ENCODE data around the gene TNNT3.

Gene TNNT3

DNA sequence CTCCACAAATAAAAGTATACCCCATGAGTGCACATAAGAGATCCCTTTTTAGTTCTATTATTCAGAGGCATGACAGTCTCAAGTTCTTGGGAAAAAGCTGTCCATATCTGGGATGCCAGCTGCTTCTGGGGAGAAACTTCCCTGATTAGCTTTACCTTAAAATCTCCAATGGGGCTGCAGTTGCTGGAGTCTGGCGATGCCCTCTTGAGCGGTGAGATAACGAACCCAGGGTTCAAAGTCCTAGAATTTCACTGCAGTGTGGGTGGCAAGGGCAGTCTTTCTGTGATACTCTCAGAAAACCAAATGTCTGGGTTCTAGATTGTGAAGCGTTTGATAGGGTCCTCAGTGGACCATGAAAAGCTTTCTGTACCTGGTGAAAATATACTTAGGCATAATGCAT lies 20.4 kb upstream of the TNNT3 start:
- FAIRE-seq, result no peak

DNA sequence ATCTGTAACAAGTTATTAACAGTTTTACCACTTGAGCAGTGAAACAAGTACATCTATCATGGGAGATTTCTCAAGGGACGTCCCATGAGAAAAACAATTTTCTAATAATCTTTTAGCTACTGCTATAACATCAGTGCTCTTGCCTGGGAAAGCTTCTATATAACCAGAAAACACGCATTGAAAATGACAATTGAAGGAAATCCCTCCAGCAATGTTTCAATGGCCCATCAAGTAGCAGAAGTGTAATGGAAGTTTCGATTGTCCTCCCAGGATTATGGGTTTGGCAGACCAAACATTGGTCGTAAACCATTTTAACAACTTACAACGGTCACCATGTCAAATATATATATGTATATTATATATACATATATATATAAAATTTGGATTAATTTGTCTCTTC lies 19.8 kb upstream of the TNNT3 start:
- no peak for FAIRE-seq

DNA sequence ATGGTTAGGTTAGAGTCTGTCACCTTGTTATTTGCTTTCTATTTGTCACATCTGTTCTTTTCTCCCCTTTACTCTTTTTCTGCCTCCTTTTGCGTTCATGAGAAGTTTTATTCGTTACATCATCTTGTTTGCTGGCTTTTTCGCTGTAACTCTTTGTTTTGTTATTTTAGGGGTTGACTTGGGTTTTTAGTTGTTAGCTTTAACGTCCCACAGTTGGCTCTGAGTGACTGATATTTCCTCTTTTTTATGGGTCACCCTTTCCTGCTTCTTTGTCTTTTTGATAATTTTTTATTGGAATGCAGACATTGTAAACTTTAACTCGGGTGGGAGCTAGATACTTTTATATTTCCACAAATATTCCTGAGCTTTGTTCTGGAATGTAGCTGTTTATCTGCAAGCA lies 13.3 kb upstream of the TNNT3 start:
- no peak for FAIRE-seq

DNA sequence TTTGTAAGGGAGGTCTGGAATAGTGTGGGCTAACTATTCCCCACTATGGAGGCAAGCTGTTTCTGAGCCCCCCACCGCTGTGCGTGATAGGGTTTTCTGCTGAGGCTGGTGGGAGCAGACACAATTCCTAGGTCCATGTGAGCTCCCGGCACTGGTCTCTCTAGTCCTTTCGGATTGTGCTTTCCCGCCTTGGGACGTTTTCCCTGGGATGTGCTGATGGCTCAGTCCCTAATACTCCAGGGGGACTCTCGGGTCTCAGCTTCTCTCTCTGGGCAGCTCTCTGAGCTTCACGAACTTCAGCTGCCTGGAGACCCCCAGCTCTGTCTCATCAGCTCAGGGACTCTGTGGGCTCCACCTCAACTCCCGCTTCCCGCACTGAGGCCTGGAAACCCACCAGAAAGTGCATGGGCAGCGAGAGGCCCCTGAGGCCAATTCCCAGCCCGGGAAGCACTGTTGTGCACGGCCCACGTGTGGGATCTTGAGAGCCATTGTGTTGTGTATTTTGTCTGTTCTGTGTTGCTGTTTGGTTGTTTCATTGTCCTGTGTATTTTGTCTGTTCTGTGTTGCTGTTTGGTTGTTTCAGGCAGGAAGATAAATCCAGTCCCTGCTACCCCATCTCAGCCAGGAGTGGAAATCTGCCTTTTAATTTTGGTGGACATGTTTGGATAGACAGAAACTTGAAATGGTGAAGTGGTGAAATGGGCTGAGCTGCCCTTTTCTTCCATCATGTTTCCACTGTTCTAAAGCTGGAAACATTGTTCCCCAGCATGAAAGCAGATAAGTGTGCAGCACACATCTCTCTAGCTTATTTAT lies 12.7 kb upstream of the TNNT3 start:
- no peak for FAIRE-seq

DNA sequence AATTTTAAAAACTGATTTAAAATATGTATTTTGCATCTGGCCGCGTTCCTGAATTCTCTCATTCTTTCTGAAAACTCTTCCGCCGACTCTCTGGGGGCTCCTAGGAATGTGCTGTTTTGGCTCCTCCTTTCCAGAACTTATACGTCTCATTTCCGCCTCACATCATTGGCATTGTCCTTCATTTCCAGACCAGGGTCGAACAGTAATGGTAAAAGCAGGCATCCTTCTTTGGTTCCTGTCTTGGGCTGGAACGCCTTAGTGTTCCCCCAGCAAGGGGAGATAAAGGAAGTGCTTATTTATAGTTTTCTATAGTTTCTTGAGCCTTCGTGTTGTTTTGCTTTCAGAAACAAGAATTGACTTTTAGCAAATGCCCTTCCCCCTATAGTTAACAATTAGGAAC lies 10.9 kb upstream of the TNNT3 start:
- no peak for FAIRE-seq

DNA sequence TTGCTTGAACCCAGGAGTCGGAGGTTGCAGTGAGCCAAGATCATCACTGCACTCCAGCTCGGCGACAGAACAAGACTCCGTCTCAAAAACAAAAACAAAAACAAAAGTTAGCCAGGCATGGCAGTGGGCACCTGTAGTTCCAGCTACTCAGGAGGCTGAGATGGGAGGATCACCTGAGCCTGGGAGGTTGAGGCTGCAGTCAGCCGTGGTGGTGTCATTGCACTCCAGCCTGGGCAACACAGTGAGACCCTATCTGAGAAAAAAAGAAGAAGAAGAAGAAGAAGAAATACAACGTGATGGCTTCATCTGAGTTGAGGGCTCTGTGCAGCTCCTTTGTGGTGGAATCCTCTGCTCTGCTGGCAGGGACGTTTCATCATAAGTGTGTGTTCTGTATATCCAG lies 10.0 kb upstream of the TNNT3 start:
- FAIRE-seq, result no peak

DNA sequence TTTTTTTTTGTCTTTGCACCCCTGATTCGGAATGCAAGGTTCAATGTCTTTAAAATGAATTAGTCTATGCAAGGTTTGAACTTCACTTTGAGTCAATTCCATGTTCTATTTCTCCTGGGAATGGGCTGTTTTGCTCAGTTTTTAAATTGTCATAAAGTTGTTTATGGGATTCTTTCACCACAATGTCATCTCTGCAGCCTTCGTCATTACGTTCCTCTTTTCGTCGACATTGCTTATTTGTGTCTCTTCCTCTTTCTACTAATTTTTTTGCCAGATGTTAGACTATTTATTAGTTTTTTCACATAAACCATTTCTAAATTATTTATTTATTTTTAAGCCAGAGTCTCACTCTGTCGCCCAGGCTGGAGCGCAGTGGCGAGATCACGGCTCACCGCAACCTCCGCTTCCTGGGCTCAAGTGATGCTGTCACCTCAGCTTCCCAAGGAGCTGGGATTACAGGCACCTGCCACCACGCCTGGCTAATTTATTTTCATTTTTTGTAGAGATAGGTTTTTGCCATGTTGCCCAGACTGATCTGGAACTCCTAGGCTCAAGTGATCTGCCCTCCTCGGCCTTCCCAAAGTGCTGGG lies 7.1 kb upstream of the TNNT3 start:
- FAIRE-seq, result no peak

DNA sequence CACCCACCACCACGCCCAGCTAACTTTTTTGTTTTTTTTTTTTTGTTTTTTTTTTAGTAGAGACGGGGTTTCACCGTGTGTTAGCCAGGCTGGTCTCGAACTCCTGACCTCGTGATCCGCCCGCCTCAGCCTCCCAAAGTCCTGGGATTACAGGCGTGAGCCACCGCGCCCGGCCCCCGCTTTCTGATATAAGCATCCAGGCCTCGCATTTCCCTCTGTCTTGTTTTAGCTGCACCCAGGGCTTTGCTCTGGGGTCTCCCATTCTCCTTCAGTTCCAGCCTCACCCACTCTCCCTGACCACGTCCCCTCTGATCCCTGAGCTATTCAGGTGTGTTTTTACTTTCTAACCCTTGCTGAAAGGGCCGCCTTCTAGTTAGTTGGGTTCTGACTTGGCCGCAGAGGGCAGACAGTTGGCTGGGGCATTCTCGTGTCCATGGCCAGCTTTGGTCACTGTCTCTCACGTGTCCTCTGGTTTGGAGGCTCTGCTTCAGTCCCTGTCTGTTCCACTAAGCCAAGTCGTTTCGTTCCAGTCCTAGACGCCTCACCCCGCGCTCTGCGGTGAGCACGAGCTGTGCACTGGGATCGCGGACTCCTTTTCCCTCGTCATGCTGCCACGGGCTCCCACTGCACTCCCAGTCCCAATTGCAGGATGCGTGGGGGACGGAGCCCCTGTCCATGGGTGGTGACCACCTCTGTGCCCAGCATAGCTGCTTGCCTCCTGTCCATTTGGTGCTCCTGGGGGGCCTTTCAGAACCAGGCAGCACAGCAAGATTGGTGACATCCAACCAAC lies 6.0 kb upstream of the TNNT3 start:
- FAIRE-seq, result no peak

DNA sequence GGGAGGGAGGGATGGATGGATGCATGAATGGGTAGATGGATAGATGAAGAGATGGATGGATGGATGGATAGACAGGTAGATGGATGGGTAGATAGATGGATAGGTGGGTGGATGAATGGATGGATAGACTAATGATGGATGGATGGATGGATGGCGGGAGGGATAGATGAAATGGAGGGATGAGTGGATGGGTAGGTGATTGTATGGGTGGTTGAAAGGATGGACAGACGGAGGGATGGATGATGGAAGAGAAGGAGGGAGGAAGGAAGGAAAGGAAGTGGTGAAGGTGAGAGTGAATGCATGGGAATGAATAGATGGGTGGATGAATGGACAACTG lies 3.7 kb upstream of the TNNT3 start:
- no peak for FAIRE-seq

DNA sequence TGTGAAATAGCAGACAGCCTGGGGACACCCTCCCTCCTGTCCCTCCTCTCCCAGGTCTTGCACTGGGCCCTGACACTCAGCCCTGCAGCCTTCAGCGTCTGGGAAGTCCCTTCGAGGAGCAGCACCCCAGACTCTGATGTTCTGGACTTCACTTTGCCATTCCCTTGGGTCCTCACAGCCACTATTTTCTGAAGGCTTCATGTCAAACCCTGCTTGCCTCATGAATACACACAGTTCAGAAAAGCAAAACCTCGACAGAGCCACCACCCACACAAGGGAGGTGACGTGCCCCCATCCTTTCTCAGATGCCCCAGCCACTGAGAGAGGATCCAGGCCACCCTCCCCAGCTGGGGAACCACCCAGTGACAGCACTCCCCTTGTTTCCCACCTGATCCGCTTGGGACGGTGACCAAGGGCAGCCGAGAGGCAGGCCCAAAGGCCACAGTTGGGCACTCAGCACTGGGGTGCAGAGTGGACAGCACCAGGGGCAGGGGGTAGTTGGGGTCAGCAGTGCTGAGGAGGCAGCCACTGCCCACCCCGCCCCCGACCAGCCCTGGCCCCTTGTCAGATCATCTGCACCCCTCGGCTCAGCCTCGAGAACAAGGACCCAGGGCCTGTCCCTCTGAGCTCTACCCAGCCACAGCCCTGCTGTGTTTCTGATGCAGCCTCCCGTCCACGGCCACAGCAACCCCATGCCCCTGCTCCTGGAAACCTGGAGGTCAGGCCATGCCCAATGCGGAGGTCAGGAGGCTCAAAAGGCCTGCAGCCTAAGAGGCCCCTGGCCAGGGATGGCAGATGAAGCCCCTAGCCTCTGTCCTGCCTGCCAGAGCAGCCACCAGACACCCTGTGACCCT lies 3.1 kb upstream of the TNNT3 start:
- no peak for FAIRE-seq

DNA sequence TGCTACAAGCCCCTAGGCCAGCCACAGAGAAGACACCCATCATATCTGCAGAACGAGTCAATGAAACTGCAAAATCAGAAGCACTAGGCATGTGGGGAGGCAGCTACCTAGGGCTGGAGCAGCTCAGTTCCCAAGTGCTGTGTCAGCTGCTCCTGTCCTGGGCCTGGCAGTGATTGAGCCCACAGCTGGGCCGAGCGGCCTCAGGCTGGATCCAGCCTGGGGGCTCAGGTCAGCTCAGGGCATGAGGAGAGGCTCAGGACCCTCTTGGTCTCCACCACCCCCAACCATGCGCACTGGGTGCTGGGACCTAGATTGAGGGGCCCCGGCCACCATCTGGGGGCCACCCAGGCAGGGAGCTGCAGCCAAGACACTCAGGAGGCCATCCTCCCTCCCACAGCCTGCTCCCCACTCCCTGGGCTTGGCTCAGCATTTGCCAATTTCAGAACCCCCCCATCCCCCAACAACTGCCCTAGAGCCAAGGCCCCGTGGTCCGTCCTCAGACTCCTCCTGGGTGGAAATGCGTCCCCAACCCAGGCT lies 2.4 kb upstream of the TNNT3 start:
- no peak for FAIRE-seq

DNA sequence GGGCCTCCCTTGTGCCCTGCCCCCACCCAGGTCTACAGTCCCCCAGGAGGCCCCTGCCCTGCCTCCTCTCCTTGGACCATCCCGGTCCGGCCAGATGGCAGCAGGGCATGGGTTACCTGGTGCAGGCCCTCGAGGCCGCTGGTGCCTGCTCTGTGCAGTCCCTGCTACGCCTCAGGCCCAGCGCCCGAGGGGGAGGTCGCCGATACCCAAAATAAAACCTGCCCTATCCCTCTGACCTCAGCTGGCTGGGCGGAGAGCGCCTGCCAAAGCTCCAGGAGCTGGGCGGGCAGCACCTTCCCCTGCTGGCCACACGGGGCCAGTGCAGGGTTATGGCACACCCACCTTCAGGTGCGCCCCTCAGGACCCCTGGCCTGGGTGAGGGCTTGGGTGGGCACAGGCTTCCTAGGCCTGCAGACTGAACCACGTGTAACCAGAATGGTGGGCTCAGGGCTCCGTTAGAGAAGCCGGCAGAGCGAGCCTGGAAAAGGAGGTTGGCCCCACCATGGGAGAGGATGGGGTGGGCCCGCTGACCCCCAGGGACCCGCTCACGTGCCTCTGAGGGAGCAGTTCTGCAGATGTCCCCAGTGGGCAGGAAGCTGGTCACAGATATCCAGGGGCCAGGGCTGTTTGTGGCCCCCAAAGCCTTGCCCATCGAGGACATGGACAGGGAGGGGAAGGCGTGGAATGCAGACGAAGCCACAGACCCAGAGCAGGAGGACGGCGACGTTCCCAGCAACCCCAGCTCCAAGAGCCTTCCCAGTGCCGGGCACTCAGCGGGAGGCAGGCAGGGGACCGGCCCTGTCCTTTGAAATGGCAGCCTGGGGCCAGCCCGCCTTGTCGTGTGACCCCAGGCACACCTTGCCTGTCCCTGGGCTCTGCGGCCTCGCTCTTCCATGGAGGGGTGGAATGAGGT lies 1.7 kb upstream of the TNNT3 start:
- FAIRE-seq, result no peak

DNA sequence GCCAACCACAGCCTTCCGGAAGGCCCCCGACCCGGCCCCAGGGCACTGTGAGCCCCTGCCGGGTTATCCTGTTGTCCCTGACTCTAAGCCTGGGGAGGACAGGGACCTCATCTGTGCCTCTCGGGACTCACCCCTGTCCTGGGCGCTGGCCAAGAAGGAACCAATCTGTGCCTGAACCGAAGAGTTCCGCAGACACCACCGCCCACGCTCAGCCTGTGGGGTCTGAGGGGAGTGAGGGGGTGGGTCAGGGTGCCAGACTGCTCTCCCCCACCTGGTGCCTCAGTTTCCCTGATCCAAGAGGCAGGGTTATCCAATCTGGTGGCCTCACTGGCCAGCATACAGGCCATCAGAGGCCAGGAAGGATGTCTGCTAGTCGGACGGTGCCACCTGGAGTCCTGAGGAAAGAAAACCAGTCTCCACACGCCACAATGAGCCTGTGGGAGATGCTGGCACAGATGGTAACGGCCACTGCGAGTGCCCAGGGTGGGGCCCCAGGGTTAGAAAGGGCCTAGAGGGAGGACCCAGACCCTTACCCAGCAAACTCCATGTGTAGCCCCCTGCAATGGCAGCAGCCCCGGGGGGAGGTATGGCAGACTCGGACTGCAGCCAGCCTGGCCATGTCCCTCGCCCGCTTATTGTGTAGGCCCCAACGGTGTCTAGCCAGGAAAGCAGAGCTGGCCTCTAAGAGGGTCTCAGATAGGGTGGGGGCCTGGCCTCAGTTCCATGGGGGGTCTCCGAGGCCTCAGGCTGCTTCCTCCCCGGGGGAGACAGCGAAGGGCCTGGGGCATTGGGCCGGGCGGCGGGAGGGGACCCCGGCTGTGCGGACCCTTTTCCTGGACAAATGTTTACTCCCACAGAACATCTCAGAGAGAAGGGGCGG lies 827 bp upstream of the TNNT3 start:
- FAIRE-seq, result no peak

DNA sequence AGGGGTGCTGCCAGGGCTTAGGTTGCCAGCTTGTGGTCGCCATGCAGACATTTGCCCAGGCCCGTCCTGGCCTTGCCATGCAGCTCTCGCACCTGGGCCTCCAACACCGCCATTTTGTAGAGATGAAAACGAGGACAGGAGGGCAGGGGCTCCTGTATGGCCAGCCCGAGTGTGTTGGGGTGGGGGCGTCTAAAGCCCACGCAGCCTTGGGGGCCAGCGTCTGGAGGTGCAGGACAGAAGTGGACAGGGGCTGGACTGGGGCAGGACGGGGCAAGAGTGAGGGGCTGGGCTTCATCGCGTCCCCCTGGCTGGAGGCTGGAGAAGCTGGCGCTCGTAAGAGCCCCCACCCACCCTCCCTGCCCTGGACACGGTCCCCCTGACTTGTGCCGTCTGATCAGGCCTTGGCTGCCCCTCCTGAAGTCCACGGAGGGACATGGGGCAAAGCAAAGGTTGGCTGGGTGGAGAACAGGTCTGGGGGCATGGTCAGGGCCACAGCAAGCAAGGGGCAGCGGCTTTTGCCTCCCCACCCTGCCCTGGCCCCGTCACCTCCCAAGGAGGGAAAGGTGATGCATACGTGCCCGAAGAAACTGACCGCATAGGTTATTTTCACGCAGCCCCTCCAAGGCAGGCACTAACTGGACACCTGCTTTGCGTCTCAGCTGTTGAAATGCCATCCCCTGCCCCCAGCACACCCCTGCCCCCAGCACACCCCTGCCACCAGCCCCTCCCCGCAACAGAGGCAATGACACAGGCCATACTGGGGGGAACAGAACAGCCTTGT lies 815 bp downstream of the TNNT3 start:
- FAIRE-seq, result no peak

DNA sequence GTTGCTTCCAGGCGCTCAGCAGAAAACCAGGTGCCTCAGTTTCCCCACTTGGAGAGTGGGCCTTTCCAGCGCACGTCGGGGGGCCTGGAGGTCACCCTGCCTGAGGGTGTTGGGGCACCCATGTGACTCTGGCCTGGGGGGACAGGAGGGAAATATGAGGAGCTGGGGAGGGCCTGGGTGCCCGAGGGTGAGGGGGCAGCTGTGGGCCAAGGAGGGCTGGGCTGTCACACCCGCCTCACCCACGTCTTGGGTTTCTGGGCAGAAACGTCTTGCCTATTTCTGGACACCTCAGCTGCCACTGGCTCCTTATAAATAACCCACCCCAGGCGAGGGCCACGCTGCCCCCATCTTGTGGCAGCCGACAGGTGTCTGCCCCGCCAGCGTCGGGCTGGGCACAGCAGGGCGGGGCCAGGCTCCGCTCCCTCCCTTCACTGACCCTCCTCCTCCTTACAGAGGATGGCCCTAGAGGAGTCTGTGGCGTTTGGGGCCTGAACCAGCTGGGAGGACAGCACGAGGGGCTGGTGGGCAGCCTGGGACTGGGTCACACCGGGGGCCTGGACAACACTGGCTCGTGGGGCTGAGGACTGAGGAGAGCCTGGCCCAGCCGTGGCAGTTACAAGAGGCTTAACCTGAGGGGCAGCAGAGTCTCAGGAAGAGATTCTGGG lies 1.5 kb downstream of the TNNT3 start:
- FAIRE-seq, result no peak

DNA sequence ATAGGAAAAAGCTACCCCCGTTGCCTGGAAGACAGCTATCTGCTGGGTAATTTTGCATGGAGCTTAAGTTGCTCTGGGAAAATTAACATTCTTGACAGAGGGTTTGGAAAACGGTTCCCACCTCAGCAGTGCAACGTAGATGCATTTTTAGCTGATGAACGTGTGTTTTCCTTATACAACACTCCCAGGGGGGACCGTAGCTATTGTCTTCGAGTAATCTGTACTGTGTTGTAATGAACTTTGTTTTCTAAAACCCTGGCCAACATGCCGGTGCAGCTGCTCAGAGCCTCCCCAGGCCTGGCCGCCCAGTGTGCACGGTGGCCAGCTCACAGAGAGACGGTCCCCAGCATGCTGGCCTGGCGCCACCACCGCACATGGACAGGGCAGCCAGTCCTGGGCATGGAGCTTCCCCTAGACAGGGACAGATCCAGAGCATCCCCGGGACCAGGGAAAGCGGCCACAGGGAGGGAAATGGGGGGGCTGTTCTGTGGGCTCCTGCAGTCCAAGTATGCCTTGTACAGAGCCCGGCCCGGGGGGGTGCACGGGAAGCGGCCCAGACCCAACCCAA lies 2.2 kb downstream of the TNNT3 start:
- no peak for FAIRE-seq

DNA sequence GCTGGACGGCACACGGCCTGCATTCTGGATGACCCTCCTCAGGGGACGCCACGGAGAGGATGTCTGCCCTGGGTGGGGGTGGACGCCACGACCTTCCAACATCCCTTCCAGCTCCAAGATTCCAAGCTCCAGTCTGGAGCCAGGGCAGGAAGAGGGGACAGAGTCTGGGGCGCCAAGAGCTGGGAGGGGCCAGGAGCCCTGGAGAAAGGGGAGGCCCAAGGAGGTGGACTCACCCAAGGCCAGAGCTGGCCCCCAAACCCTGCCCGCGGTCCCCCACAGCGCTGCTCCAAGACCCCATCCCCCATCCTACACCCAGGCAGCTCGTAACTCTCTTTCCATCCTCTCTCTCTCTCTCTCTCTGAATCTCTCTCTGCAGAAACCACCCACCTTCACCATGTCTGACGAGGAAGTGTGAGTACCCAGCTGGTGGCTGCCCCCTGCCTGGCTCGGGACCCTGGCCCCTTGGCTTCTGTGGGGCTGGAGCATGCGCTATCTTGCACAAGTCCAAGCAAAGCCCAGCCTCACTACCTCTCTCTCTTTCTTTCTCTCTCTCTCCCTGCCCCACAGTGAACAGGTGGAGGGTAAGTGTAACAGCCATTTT lies 3.1 kb downstream of the TNNT3 start:
- FAIRE-seq, result no peak

DNA sequence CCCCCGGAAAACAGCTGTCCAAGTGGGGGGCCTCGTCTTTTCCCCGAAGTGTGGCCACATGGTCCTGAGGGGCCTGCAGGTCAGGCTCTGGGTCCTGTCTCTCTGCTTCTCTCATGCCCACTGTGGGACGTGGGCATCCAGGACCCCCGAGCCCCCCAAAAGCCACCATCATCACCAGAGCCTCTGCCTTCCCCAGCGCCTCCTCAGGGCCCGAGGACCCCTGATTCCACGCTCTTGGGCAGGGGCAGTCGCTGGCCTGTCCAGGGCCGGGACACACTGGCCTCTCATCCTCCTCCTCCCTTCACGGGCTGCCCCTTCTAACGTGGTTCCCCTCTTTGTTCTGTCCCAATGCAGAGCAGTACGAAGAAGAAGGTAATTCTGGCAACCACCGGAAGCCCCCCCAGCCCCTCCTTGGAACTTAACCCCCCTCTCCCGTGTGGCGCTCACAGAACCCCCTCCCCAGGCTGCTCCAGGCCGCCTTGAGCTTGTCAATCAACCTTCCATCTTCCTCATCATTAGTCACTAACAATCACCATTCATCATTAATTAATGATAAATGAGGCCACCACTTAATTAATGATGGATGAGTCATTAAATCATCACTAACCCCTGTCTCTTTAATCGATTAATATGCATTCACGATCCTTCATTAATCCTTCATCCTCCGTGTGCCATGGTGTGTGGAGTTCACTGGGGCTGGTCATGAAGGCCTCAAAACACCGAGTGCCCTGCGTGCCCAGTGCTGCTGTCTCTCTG lies 3.9 kb downstream of the TNNT3 start:
- no peak for FAIRE-seq
